Embryonic facial prominence (tissue), 1 donor: ENCODE measurements around the gene VAV3.
"Not testable (repeated sequence)": the region's sequence is repeated elsewhere in the genome, so short reads cannot be mapped to it uniquely, and the experiment has no call there.

Experiments used
- DNase-seq: peaks from one replicate; pipeline ENCODE4 v3.0.0-alpha.2; 2016; ENCODE audit errors: extremely low spot score

The VAV3 gene

DNA sequence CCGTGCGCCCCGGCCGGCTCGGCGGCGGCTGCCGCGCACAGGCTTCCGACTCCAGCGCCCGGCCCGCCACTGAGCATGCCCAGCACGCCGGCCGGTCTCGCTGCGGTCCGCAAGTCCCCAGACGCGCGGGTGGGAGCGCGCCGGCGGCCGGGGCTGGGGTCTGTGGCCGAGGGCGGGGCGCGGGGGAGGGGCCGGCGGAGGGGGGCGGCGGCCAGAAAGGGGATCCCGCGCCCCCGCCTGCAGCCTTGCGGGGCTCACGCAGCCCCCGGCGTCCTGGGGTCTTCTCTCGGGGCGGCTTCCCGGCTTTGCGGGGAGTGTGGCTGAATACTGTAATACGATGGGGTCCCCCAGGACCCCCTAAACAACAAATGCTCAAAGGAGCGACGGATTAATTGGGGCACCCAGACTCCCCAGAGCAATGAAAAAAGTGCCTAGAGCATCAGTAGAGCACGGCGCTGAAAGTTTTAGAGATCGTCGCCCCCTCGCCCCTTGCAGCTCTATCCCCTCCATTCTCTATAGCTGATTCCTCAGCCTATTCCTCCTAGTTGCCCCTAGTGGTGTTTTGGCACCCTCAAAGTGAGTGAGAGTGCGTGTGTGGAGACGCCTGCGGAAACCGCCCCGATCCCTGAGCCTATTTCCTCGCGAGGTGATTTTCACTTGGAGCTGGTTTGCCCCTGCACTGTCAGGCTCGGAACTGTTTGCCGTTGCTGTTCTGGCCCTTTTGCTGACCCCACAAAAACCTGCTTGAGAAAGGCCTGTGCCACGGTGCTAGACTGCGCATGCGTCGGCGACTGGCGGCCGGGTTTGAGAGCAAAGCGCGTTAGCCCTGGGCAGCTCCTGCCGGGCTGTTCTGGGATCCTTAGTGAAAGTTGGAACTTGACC is at the start of gene VAV3:
Gene VAV3 (minus strand): TSS at position 71 of the 882 bp plus-strand sequence. CDS start 311 bp downstream, outside the sequence.
- no peak for DNase-seq

- no peak for DNase-seq
Observed at GRCh38 chr1:108012553-108012952, 47.6 kb upstream of the VAV3 start.

GRCh38 chr1:108011295-108011694 is 46.3 kb upstream of the VAV3 start:
- DNase-seq = no peak

GRCh38 chr1:108010581-108010980 is 45.6 kb upstream of the VAV3 start:
- DNase-seq = no peak

DNA sequence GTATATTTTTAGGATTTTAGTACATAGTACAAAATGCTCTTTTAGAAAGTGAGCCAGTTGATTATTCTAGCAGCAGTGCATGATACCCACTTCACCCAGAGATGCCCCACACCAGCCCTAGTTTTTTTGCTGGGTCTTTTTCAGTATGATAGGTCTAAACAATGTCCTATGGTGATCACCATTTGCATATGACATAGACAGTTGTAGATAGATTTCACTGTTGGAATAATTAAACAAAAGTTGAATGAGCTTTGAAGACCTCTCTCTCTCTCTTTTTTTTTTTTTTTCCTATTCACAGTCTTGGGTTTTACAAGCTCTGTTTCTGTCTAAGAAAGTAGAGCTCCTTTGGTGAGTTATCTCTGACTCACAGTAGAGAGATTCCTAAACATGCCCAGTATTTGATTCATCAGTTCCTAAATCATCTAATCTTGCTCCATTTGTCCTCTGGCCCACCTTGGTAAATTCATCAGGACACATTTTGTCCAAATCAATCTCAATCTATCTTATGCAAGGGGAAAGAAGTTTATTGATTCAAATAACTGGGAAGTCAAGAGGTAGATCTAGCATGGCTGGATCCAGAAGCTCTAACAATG is 44.7 kb upstream of the VAV3 start:
- no peak for DNase-seq

DNA sequence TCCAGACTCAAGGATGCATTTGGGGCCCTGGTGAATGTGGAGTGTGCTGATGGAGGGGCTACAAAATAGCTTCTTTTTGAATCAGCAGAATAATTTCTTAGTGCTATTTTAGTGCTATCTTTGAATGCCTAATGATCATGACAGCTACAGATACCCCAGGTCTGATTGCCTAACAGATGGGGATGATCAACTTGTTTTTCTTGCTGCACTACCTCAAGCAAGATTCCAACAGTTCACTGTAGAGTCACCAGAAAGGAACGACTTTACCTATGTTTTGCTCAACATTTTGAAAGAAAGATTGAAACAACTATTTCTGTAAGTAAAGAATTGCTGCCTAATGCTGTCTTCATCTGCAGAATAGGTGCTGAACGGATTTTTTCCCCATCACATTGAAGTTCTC is 42.6 kb upstream of the VAV3 start:
- no peak for DNase-seq

DNA sequence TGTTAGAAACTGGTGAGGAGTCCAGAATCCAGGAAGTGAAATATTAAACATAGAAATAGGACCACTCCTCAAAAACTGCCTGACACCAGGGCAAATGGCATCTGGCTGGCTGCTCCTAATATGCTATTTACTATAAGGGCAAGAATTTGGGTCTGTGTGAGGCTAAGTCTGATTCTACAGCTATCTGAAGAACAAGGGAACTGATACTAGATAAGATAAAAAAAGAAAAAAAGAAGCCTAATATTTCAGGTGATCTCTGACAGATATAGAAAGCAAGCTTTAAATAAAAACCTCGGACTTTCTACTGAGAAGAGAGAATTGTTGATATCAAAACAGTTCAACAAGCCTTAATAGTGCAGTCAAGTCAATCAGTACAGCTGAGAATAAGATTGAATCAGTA is 42.1 kb upstream of the VAV3 start:
- DNase-seq = no peak

- DNase-seq = not testable (repeated sequence)
Observed at GRCh38 chr1:108004919-108005318, 39.9 kb upstream of the VAV3 start.

GRCh38 chr1:108000620-108001111 is 35.7 kb upstream of the VAV3 start:
- peak; percentile 7 for DNase-seq

DNA sequence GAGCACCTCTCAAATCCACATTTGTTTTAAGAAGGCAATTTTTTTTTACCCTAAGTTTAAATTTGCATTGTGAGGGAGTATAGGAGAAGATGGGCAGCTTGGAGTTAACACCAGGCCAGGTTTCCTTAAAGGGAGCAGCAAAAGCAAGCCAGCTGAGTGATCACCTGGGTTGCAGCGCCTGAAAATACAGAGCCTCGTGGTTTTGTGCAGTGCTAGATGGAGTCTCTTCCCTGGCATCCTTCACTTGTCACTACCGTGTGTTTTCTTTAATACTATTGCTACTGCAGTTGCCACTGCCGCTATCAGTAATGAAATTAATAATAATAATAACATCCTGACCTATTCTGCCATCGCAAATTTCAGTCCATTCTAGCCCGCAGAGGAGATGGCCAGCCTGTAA is 35.2 kb upstream of the VAV3 start:
- no peak for DNase-seq

DNA sequence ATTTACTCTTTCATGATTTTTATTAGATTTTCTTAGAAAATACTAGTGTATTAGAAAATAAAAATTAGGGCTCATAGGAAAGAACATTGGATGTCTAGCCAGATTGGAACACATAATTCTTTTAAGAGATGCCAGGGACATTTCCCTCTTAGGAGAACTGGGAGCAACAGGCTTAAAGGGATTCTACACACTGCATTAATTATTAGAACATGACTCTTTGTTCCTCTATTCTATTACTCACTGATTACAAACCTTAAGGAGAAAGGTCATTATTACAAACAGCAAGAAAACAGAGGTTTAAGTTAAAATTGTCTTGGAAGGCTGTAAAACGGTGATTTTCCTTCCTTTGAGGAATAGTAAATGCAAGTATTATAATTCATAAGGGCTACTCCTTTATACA is 32.9 kb upstream of the VAV3 start:
- DNase-seq = no peak

DNA sequence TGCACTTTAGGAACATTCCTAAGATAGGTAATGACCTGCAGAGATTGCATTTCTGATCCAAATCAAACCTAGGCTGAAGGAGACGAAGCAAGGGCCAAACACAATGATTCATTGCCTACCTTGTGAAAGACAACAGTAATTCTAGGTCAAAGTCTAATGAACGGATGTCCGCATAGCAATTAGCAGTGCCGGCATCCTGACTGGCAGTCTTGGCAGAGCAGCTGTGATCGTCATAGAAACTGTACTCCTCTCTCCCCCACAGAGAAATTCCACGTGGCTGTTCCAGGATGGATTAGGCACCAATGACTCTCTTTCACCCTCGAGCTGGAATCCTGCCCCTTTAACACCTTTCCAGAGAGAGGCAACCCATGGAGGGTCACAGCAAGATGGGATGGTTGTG is 28.9 kb upstream of the VAV3 start:
- DNase-seq = no peak

- no peak for DNase-seq
Observed at GRCh38 chr1:107992347-107992746, 27.4 kb upstream of the VAV3 start.

GRCh38 chr1:107991371-107992066 is 26.5 kb upstream of the VAV3 start:
- DNase-seq = no peak

DNA sequence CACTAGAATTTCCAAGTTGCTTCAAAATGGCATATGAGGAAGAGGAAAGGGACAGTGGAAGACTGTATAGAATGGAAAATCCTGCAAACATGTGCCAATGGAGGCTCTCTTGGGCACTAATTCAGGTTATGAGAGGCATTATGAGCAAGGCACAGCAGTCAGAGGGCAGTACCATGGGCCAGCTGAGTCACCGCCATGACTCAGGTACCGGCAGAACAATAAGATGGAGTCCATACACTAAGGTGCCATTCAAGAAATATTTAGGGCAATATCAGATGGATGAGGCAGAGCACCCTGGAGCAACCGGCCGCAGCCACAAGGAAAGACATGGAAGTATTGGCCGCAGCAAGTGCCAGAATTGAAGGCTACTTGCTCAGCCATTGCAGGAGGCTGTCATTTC is 25.6 kb upstream of the VAV3 start:
- no peak for DNase-seq

DNA sequence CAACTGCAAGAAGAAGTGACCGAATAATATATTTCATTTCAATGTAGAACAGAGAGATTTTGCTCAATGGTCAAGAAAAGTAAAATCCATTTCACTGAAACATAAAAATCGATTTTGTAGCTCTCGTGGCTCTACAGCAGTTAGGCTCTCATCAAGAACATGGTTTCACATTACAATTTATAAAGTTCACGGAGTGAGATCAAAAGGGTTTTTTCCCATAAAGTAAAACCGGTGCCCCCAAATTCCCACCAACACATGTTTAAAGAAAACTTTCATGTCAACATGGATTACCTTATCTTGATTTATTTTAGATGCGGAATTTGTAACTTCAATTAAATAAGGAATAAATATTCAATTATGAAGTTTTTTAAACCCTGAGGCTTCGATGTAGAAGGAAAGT is 16.3 kb upstream of the VAV3 start:
- no peak for DNase-seq

DNA sequence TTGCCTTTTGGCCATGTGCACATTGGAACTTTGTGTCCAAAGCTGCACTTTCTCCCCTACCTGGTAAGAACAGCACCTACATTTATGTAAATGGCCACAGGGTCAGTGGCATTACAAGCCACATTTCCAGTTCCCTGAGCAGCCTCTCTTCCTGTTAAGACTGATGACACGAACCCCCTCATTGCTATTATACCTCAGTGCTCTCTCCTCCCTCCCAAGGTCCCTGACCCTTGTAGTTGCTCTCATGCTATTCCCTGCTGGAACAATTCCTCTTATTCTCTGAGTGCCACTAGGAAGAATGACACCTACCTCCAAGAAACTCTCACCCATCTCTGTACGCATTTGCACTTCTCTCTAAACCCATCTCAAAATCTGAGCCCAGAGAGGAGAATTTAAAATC is 14.9 kb upstream of the VAV3 start:
- no peak for DNase-seq

DNA sequence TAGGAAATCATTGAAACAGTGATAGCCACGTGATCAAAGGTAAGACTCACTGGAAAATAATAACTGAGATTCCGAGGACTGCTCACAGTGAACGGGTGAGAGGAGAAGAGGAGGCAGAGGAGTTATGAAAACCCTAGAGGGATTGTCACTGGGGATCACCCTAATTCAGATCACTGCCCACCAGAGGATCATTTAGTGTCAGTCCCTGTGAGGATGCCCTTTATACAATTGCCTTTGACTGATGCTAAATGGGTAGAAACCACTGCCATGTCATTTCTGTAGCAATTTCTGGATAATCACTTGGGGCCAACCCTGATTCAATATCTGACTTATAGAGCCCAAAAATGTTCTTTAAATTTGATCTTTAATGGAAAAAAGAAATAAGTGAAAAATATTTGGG is 14.1 kb upstream of the VAV3 start:
- no peak for DNase-seq

DNA sequence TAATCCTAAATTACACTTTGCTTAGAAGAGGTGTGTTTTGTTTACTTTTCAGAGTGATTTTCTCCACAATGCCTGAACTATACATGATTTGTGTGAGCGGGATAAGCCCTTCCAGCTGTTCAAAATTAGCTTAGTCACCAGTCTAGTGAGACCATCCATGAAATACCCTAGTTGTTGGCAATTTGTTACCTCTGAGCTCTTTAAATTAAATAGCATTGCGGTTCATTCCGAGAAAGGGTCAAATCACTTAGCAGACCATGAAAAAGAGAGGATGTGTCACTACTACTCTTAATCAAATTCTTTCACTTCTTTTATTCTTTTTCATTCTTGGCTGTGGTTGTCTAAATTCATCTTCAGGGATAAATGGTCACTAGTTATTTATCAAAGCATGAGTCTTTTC is 11.9 kb upstream of the VAV3 start:
- no peak for DNase-seq

DNA sequence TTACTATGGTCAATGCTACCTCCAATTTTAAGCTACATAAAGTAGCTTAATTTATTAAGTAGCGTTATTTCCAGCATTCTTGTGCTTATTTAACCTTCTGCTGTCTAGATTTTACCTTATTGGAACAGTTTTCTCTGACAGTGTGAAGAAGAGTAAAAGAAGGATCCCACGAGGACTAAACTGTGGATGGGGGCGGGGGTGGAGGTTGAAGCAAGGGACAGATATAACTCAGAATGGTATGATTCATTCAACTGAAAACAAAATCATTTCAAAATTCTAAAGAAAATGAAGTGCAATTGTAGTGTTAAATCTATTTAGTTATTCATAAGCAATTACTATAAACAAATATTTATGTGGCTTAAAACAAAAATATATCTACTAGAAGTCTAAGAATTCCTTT is 11.5 kb upstream of the VAV3 start:
- DNase-seq = no peak

DNA sequence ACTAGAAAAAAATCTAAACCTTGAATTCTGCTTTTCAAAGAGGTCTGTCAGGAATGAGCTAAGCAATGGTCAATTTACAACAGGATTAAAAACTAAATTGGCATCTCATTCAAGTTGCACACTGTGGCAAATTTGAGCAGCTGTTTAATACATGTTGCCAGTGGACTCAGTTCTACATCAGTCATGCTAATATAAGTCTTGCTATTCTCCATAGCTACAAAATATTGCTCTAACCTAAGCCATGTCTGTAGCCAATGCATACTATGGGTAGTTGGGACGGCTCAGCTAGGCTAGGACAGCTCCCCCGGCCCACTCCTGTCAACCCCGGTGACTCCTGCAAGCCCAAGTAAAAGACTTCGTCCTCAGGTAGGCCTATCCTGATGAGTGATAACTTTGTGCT is 10.9 kb upstream of the VAV3 start:
- DNase-seq = no peak

GRCh38 chr1:107974090-107974489 is 9.1 kb upstream of the VAV3 start:
- DNase-seq = no peak
